ENCODE measurements around the gene REPS1.

- TF ChIP-seq, protein P1, sequence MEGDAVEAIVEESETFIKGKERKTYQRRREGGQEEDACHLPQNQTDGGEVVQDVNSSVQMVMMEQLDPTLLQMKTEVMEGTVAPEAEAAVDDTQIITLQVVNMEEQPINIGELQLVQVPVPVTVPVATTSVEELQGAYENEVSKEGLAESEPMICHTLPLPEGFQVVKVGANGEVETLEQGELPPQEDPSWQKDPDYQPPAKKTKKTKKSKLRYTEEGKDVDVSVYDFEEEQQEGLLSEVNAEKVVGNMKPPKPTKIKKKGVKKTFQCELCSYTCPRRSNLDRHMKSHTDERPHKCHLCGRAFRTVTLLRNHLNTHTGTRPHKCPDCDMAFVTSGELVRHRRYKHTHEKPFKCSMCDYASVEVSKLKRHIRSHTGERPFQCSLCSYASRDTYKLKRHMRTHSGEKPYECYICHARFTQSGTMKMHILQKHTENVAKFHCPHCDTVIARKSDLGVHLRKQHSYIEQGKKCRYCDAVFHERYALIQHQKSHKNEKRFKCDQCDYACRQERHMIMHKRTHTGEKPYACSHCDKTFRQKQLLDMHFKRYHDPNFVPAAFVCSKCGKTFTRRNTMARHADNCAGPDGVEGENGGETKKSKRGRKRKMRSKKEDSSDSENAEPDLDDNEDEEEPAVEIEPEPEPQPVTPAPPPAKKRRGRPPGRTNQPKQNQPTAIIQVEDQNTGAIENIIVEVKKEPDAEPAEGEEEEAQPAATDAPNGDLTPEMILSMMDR (IDR thresholded peaks at IDR 0.05 in 4 of 5, conservative IDR thresholded peaks at IDR 0.05 in 1 of 5) = no peak
- no peak for TF ChIP-seq POLR2A (IDR thresholded peaks at IDR 0.05)
Measured at GRCh38 chr6:138987080-138987642, 892 bp downstream of the REPS1 start.

All from gastrocnemius medialis (tissue), 4 donors.